Measurements from ENCODE around the gene PXMP4. TPM values are rescaled to one million over a fixed set of nuclear protein-coding genes. Genes with fewer than 3 reads are reported as not detected.

The PXMP4 gene
- total and polyA plus RNA-seq, 2 of the 4 experiments (the other 2 are of a cell fraction) = 3.6 to 7.1 TPM

GRCh38 chr20:33666293-33667244, 53.5 kb downstream of the PXMP4 start, which contains the start of gene ACTL10:
Gene ACTL10, plus strand, starts transcription at chr20:33666943. Its CDS starts 555 bp downstream, at chr20:33667498.
- Histone ChIP-seq H2BK5ac (ENCODE audit: low read depth, low read length, poor library complexity, severe bottlenecking) (peak within 1 kb of the TSS; percentile 31), H3K9ac (ENCODE audit: low read depth, low read length) (peak within 1 kb of the TSS; percentile 47), H3K56ac (ENCODE audit: extremely low read depth, insufficient read depth, low read length) (peak within 1 kb of the TSS; percentile 22; the same call in 1 of the 2 replicates), H2AK9ac (replicated peaks; ENCODE audit: low read depth, low read length, poor library complexity) (peak within 1 kb of the TSS; percentile 81), H3K23ac (ENCODE audit: low read depth, low read length) (peak within 1 kb of the TSS; percentile 46; the same call in 1 of the 2 replicates), H2BK120ac (ENCODE audit: low read depth, low read length) (no peak within 1 kb of the TSS), H3K9me3 (ENCODE audit: control insufficient read depth, insufficient read depth, low read length) (no peaks in the 10 kb centered on the region), H3K4ac (ENCODE audit: low read depth, low read length) (peak within 1 kb of the TSS; percentile 65), H2AK5ac (ENCODE audit: low read depth, low read length) (peak within 1 kb of the TSS; percentile 52), H2AFZ (replicated peaks; ENCODE audit: low read length, poor library complexity) (peak within 1 kb of the TSS; percentile 87), H3K18ac (ENCODE audit: low read depth, low read length) (peak within 1 kb of the TSS; percentile 17; the same call in 1 of the 2 replicates), H3K36me3 (ENCODE audit: control insufficient read depth, insufficient read depth, low read length) (peaks cover 13% of the 10 kb centered on the region), H3K27ac (ENCODE audit: insufficient read depth, low read length) (peak within 1 kb of the TSS; percentile 63), H4K91ac (ENCODE audit: insufficient read depth, low read depth, low read length) (peak within 1 kb of the TSS; percentile 64), H3K27me3 (ENCODE audit: control insufficient read depth, insufficient read depth, low read length) (no peaks in the 10 kb centered on the region), H3K9me1 (ENCODE audit: insufficient read depth, low read length) (peaks cover 26% of the 10 kb centered on the region), H3K4me2 (ENCODE audit: low read depth, low read length) (peak within 1 kb of the TSS; percentile 55), H3K4me3 (ENCODE audit: insufficient read depth, low read depth, low read length) (peak within 1 kb of the TSS; percentile 29), H3K79me1 (ENCODE audit: low read depth in 1 of 2, low read length in 2 of 2) (peaks cover 10 to 67% of the 10 kb centered on the region in 2 experiments; a peak in 3 of 4 replicates), H2BK15ac (ENCODE audit: low read depth, low read length) (no peak within 1 kb of the TSS), H4K20me1 (ENCODE audit: insufficient read depth, low read length) (0 out of 2 replicates have a peak, but pooled peaks cover 5% of the 10 kb centered on the region), H3K14ac (replicated peaks; ENCODE audit: low read depth, low read length) (peak within 1 kb of the TSS; percentile 53; the same call in 1 of the 2 replicates), H3K4me1 (ENCODE audit: control insufficient read depth, insufficient read depth, low read length) (peaks cover 19% of the 10 kb centered on the region), H4K5ac (ENCODE audit: low read depth, low read length) (peak within 1 kb of the TSS; percentile 46), H2BK20ac (ENCODE audit: low read depth, low read length) (peak within 1 kb of the TSS; percentile 9; the same call in 1 of the 2 replicates), H4K8ac (ENCODE audit: low read depth in 2 of 2, low read length in 2 of 2) (peak within 1 kb of the TSS; percentile 63 to 85)
- no TSS peak for BruUV-seq (replicated peaks)
- ChIA-PET POLR2A (ENCODE audit: unreplicated experiment) (interaction anchor here (1.0 kb wide), 1 partner anchor 54 kb away, joined by 3 read pairs; no protein-coding TSS in a partner anchor), CTCF (interaction anchor here (0.6 kb wide), 1 partner anchor 14 kb away, joined by 6 read pairs; no protein-coding TSS in a partner anchor)
- DNase-seq (peak; percentile 96), ATAC-seq (ENCODE audit: low read depth) (peak; percentile 77)
- dilution Hi-C loops (cut with HindIII; ENCODE audit: low sequenced_read_pairs, unreplicated experiment) (no loop called here), in situ Hi-C loops (cut with MboI; ENCODE audit: low sequenced_read_pairs) (no loop called here), intact Hi-C loops (cut with micrococcal nuclease) (loop anchor here (1.0 to 10.0 kb wide), 3 partner anchors 66 to 463 kb away; partner anchors contain the start of genes CHMP4B and ZNF341)
- 23% methylated on average over 21 of the region's 50 CpGs; no CpG with 5 or more reads in 1 of the 2 experiments for WGBS, 2 experiments (ENCODE audit: extremely low coverage in 2 of 2, insufficient read length in 1 of 2)
- TF ChIP-seq CTCF (conservative IDR thresholded peaks at IDR 0.05; ENCODE audit: low read depth, low read length) = peak; percentile 53
- TF ChIP-seq ELK1 (IDR thresholded peaks at IDR 0.05; ENCODE audit: borderline replicate concordance, low read depth, low read length) = no peak
- peak; percentile 31 for TF ChIP-seq RAD21 (IDR thresholded peaks at IDR 0.05; ENCODE audit: low read length)
- no peak for TF ChIP-seq POLR2A (IDR thresholded peaks at IDR 0.05; ENCODE audit: low read depth, low read length)
- no peak for TF ChIP-seq CEBPB (IDR thresholded peaks at IDR 0.05; ENCODE audit: low read depth, low read length)
- TF ChIP-seq RFX5 (IDR thresholded peaks at IDR 0.05; ENCODE audit: low read depth, low read length) = no peak
- TF ChIP-seq NFE2L2 (IDR thresholded peaks at IDR 0.05; ENCODE audit: low read depth, low read length) = no peak
- no peak for TF ChIP-seq USF2 (IDR thresholded peaks at IDR 0.05; ENCODE audit: low read depth, low read length)
- peak; percentile 62; the same call in 1 of the 2 replicates for TF ChIP-seq MXI1 (IDR thresholded peaks at IDR 0.05; ENCODE audit: borderline replicate concordance, low read depth, low read length)
- TF ChIP-seq BHLHE40 (IDR thresholded peaks at IDR 0.05; ENCODE audit: low read depth, low read length) = no peak
- TF ChIP-seq MAFK (IDR thresholded peaks at IDR 0.05; ENCODE audit: low read depth, low read length) = no peak
- peak; percentile 31 for TF ChIP-seq RCOR1 (IDR thresholded peaks at IDR 0.05; ENCODE audit: insufficient replicate concordance, low read length)
